ENCODE data around the gene FLT3LG.
A peak's percentile ranks its signal among the peaks of the same experiment; 100 is the strongest.
"Not testable (repeated sequence)": the region's sequence is repeated elsewhere in the genome, so short reads cannot be mapped to it uniquely, and the experiment has no call there.

The FLT3LG gene

GRCh38 chr19:49441210-49441959 is 32.6 kb upstream of the FLT3LG start, which contains the start of gene SLC17A7:
Gene SLC17A7 (minus strand): TSS chr19:49441527. CDS start chr19:49441379, 148 bp downstream.
- DNase-seq = peak in 1 of 2 experiments; percentile 30

DNA sequence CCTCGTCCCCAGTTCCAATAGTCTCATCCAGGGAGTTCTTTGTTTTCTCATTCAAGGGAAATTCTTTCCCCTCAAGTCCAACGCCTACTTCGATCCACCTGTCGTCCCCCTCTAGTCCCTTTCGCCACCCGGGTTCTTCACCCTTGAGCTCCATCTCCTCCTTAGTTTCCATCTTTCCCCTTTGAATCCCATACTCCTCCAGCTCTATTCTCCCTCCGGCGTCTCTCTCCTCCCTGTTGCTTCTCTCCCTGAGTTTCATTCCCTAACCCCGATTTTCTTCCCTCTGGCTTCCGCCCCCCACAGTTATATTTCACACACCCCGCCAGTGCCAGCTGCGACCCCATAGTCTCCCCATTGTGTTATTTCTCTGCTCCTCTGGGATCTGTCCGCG is 32.1 kb upstream of the FLT3LG start:
- no peak for DNase-seq

DNA sequence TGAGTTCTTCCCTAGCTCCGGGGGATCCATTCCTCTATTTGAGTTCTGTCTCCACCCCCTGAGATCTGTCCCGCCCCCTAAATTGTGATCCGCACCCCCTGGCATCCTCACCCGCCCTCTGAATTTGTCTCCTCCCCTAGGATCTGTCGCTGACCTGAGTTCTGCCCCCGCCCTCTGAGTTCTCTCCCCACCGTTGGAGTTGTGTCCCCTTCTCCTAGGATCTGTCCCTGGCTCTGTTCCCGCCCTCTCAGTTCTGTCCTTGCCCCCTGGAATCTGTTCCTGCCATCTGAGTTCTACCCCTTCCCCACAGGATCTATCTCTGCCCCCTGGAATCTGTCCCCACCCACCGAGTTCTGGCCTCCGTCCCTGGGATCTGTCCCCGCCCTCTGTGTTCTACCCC is 31.7 kb upstream of the FLT3LG start:
- no peak for DNase-seq

GRCh38 chr19:49442771-49443365 is 31.1 kb upstream of the FLT3LG start:
- DNase-seq = peak in 1 of 2 experiments; percentile 47

DNA sequence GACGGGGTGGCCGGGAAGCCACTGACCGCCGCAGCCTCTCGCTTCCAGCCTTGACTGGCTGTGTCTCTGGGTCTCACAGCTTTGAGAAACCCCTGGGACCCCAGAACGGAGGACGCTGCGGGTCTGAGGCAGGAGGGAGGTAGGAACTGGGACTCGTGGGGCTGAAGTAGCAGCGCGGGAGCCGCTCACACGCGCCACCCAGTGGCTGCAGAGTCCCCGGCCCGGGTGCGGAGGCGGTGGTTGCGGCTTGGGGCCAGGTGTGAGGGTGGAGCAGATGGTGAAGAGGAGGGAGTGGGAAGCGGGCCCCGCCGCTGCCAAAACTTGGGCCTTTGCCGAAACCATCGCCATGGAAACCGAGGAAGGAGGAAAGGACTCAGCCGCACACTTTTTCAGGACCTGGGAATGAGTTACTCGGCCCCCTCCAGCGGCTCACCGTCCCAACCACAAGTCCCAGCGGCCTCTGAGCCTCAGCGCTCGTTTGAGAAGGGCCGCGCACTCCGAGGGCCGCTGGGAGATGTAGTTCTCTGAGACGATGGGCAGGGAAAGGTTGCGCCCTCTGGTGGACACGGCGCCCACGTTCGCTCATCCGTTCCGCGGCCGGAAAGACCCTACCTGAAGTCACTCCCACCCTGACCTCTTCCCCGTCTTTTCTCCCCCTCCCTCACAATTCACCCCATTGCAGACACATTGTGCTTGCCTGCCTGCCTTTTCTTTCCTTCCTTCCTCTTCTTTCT is 30.5 kb upstream of the FLT3LG start:
- DNase-seq = peak; percentile 97 to 98

- not testable (repeated sequence) for DNase-seq
These were observed 29.8 kb upstream of the FLT3LG start for GRCh38 chr19:49444100-49444700.

- DNase-seq = no peak
These were observed 28.0 kb upstream of the FLT3LG start for GRCh38 chr19:49445997-49446396.

DNA sequence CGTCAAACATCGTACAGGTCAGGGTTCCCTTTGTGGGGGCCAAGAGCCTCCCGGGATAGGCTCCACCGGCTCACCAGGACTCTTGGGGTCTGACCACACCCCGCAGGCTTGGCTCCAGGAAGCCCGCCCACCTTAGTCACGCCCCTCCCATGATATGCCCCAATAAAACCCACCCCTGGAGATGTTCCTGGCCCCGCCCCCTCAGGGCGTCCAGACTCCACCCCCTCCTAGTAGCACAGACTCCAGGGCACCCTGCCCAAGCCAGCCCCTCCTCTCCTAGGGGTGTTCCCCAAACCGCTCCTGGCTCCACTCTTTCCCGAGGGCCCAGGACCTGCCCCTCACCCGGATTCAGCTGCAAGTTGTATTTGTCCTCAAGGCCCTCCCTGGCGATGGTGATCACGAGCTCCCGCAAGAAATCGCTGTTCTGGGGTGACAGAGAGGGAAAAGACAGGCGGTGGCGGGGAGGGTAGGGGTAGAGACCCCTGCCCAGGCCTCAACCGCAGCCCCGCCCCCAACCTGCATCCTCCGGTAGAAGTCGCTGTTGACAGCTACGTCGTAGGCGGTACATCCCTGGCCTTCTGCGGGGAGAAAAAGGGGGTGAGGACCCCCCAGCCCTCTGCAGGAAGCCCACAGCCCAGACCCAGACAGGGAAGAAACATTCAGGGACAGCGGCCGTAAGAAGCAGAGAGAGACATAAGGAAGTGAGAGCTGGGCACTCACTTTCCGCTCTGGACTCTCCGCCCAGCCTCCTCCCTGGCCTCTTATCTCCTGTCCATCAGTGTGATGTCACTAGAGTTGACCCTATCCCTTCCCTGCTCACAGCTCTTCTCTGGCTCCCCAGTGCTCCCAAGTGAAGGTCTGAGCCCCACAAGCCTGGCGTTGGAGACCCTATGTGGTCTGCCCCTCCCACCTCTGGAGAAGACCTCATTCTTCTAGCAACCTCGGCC is 26.3 kb upstream of the FLT3LG start:
- no peak for DNase-seq

DNA sequence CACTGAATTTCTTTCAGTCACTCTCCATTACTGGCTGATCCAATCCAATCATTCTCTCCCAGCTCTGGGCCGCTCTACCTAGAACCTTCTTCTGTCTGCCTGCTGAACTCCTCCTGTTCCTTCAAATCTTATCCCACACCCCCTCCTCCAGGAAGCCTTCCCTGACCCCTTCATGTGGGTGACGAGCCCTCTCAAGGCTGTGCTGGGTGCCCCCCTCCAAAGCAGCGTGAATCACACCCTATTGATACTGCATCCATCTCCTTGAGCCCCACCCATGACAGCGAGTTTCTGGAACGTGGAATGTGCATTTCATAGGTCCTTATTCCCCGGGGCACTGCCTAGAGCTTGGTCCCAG is 25.6 kb upstream of the FLT3LG start:
- DNase-seq = no peak

GRCh38 chr19:49450405-49450804 is 23.6 kb upstream of the FLT3LG start:
- no peak for DNase-seq

DNA sequence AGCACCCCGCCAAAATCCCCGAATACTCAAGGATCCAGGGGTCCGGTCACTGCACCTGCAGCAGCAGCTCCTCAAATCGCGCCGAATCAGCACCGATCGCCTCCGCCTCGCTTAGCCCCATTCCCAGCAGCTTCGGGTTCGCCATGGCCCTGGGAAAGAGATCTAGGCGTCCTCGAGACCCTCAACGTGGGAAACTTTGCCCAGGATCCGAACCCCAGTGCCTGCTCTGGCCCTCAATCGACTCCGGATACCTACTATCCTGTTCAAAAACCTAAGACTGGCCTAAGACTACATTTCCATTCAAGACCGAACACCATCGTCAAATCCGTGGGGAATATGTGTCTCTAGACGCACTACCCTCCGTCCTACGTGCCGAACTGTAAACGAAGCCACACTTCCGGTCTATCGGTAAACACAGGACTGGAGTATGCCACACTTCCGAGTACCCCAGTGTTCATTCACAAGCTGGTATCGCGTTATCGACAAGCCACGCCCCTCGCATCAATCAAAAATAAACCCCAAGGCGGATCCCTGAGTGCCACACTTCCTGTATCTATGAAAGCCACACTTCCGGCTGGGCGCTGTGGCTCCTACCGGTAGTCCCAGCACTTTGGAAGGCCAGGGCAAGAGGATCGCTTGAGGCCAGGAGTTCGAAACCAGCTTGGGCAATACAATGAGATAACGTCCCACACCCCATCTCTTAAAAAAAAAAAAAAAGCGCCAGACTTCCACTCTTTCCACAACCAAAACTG is 22.4 kb upstream of the FLT3LG start, which contains the start of gene PIH1D1:
TSS of gene PIH1D1 (minus strand) at position 385 of the 752 bp plus-strand sequence. CDS start at position 145, 240 bp downstream.
- peak; percentile 95 to 96 for DNase-seq

DNA sequence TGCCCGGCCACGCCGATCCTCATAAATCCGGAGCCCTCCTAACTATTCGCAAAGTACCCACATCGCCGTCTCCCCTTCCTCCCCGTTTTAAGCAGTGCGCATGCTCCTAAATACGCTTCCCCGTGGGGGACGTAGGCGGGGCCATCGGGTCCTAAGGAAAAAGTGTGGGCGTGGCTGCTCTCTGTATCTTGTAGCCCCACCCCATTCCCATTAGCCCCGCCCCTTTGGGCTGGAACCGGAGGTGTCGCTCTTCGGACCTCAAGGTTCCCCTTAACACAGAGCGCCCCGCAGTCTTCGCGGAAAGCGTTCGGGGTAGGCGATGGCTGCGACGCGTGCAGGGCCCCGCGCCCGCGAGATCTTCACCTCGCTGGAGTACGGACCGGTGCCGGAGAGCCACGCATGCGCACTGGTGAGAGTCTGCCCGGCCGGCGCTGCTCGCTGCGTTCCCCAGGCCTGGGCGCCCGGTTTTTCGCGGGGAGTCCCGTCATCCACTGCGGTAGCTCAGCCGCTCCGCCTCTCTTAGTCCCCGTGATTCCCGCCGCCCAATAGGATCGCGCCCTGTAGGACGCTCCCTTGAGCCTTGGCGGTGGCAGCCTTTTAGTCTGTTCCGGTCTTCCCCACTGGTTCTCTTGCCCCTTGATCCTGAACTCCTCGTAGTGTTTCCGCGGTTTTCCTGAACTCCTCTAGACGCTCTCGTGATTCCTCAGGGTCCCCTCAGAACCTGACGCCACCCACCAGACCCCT is 20.8 kb upstream of the FLT3LG start, which contains the start of gene ALDH16A1:
TSS of gene ALDH16A1 (plus strand) at position 213 of the 744 bp plus-strand sequence. CDS start at position 320, 107 bp downstream.
- peak; percentile 79 to 95 for DNase-seq

GRCh38 chr19:49453757-49454240 is 20.2 kb upstream of the FLT3LG start:
- no peak for DNase-seq

- DNase-seq = no peak
These were observed 18.2 kb upstream of the FLT3LG start for GRCh38 chr19:49455773-49456172.

GRCh38 chr19:49456326-49456725 is 17.7 kb upstream of the FLT3LG start:
- DNase-seq = no peak

- no peak for DNase-seq
These were observed 15.5 kb upstream of the FLT3LG start for GRCh38 chr19:49458567-49458903.

DNA sequence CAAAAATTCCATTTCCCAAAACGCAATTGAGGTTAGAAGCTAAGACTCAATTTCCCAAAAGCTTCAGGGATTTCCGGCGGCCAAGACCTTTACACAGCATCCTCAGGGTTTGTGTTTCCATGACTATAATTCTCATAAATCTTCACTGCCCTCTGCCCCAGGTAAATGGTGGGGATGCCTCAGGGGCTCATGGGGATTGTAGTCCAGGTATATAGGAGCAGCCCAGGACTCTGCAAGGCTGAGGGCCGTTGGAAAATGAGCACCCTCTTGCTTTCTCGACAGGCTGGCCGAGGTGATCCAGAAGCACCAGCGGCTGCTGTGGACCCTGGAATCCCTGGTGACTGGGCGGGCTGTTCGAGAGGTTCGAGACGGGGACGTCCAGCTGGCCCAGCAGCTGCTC is 14.6 kb upstream of the FLT3LG start:
- no peak for DNase-seq

DNA sequence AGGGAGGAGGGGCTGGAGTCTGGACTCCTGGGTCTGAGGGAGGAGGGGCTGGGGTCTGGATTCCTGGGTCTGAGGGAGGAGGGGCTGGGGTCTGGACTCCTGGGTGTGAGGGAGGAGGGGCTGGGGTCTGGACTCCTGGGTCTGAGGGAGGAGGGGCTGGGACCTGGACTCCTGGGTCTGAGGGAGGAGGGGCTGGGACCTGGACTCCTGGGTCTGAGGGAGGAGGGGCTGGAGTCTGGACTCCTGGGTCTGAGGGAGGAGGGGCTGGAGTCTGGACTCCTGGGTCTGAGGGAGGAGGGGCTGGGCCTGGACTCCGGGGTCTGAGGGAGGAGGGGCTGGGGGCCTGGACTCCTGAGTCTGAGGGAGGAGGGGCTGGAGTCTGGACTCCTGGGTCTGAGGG is 12.9 kb upstream of the FLT3LG start:
- not testable (repeated sequence) for DNase-seq

- no peak for DNase-seq
These were observed 12.4 kb upstream of the FLT3LG start for GRCh38 chr19:49461656-49462055.

DNA sequence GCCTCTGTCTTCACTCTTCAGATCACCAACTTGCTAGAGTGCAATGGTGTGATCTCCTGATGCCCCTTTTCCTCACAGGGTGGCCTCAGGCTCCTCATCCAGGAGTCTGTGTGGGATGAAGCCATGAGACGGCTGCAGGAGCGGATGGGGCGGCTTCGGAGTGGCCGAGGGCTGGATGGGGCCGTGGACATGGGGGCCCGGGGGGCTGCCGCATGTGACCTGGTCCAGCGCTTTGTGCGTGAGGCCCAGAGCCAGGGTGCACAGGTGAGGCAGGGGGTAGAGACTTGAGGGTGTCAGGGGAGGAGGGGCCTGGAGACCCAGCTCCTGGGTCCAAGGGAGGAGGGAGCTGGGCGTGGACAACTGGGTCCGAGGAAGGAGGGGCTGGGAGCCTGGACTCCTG is 11.5 kb upstream of the FLT3LG start:
- DNase-seq = no peak
